Esophagus muscularis mucosa (tissue), 3 donors: Measurements from ENCODE around the gene RXFP1.

Experiments used
- EP300 ChIP-seq: sonication (generic); formaldehyde crosslinking; IDR thresholded peaks from one replicate; pipeline ENCODE4 v1.6.1; 2017; ENCODE audit warnings: antibody characterized with exemption
- TF ChIP-seq, protein P1 (sequence below), 3 experiments: fragments of 200-600 bp in 2 of 3; fragments of 450-650 bp in 1 of 3; sonication (generic) in 2 of 3; IDR thresholded peaks; one replicate each; pipeline ENCODE4 v1.5.1; 2017 to 2019; ENCODE audit warnings: antibody characterized with exemption in 3 of 3, mild to moderate bottlenecking in 2 of 3, moderate library complexity in 1 of 3

DNA sequence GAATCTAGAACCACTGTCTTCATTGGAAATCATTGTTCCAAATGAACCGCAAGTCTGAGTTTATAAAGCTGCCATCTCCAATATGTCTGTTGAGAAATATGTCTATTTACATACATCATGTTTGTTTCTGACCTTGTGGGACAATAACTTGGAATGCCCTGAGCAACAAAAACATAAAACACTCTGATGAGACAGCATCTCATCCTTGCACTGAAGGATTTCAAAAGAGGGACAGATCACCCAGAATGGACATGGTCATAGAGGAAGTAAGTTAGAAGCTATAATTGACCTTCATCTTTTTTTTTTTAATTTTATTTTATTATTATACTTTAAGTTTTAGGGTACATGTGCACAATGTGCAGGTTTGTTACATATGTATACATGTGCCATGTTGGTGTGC lies 22.5 kb downstream of the RXFP1 start:
- TF ChIP-seq EP300: no peak
- TF ChIP-seq, protein P1, sequence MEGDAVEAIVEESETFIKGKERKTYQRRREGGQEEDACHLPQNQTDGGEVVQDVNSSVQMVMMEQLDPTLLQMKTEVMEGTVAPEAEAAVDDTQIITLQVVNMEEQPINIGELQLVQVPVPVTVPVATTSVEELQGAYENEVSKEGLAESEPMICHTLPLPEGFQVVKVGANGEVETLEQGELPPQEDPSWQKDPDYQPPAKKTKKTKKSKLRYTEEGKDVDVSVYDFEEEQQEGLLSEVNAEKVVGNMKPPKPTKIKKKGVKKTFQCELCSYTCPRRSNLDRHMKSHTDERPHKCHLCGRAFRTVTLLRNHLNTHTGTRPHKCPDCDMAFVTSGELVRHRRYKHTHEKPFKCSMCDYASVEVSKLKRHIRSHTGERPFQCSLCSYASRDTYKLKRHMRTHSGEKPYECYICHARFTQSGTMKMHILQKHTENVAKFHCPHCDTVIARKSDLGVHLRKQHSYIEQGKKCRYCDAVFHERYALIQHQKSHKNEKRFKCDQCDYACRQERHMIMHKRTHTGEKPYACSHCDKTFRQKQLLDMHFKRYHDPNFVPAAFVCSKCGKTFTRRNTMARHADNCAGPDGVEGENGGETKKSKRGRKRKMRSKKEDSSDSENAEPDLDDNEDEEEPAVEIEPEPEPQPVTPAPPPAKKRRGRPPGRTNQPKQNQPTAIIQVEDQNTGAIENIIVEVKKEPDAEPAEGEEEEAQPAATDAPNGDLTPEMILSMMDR (IDR thresholded peaks at IDR 0.05): no peak
